ENCODE measurements around the gene NOP9.

The NOP9 gene

GRCh38 chr14:24321212-24321975 lies 21.7 kb downstream of the NOP9 start:
- no peak for DNase-seq (ENCODE audit: low read depth)
- no peak for TF ChIP-seq CTCF (IDR thresholded peaks at IDR 0.05; ENCODE audit: low read depth, low read length, missing control alignments)
- H3K4me3 ChIP-seq (ENCODE audit: low read depth, low read length) = no peak overlapping the region
- in situ Hi-C loops (cut with HindIII; ENCODE audit: low sequenced_read_pairs) = loop anchor here (5.0 kb wide), 1 partner anchor 116 kb away; no protein-coding TSS in a partner anchor

GRCh38 chr14:24322672-24323071 lies 23.0 kb downstream of the NOP9 start:
- DNase-seq (ENCODE audit: low read depth) = no peak

GRCh38 chr14:24323341-24323740 lies 23.7 kb downstream of the NOP9 start:
- no peak for TF ChIP-seq CTCF (IDR thresholded peaks at IDR 0.05; ENCODE audit: low read depth, low read length, missing control alignments)
- in situ Hi-C loops (cut with HindIII; ENCODE audit: low sequenced_read_pairs) = loop anchor here (5.0 kb wide), 1 partner anchor 114 kb away; no protein-coding TSS in a partner anchor
- no peak for DNase-seq (ENCODE audit: low read depth)
- H3K4me3 ChIP-seq (ENCODE audit: low read depth, low read length) = no peak overlapping the region

More at GRCh38 chr14:24322672-24323071, 23.0 kb downstream of the NOP9 start:
- in situ Hi-C loops (cut with HindIII; ENCODE audit: low sequenced_read_pairs) = loop anchor here (5.0 kb wide), 1 partner anchor 115 kb away; no protein-coding TSS in a partner anchor
- no peak overlapping the region for H3K4me3 ChIP-seq (ENCODE audit: low read depth, low read length)
- no peak for TF ChIP-seq CTCF (IDR thresholded peaks at IDR 0.05; ENCODE audit: low read depth, low read length, missing control alignments)

- TF ChIP-seq CTCF (IDR thresholded peaks at IDR 0.05; ENCODE audit: low read depth, low read length, missing control alignments) = no peak
- no peak overlapping the region for H3K4me3 ChIP-seq (ENCODE audit: low read depth, low read length)
- DNase-seq (ENCODE audit: low read depth) = no peak
- in situ Hi-C loops (cut with HindIII; ENCODE audit: low sequenced_read_pairs) = loop anchor here (5.0 kb wide), 1 partner anchor 113 kb away; no protein-coding TSS in a partner anchor
Observed at GRCh38 chr14:24324024-24324423, 24.4 kb downstream of the NOP9 start.

- in situ Hi-C loops (cut with HindIII; ENCODE audit: low sequenced_read_pairs) = no loop called here
- no peak for DNase-seq (ENCODE audit: low read depth)
- no peak overlapping the region for H3K4me3 ChIP-seq (ENCODE audit: low read depth, low read length)
- no peak for TF ChIP-seq CTCF (IDR thresholded peaks at IDR 0.05; ENCODE audit: low read depth, low read length, missing control alignments)
Observed at GRCh38 chr14:24325041-24325530, 25.4 kb downstream of the NOP9 start.

- DNase-seq (ENCODE audit: low read depth) = no peak
- in situ Hi-C loops (cut with HindIII; ENCODE audit: low sequenced_read_pairs) = no loop called here
- TF ChIP-seq CTCF (IDR thresholded peaks at IDR 0.05; ENCODE audit: low read depth, low read length, missing control alignments) = no peak
Observed at GRCh38 chr14:24325963-24326362, 26.3 kb downstream of the NOP9 start.

More at GRCh38 chr14:24325963-24326362, 26.3 kb downstream of the NOP9 start:
- no peak overlapping the region for H3K4me3 ChIP-seq (ENCODE audit: low read depth, low read length)

Measured in astrocyte of the cerebellum (primary cell).